ENCODE data around the gene ZMYND8.
"Not testable (repeated sequence)": the region's sequence is repeated elsewhere in the genome, so short reads cannot be mapped to it uniquely, and the experiment has no call there.

Gene ZMYND8

GRCh38 chr20:47260540-47261126 lies 95.9 kb downstream of the ZMYND8 start:
- not testable (repeated sequence) for H3K4me3 ChIP-seq (ENCODE audit: low read depth in 1 of 2, low read length in 2 of 2); H3K27me3 ChIP-seq (ENCODE audit: control insufficient read depth in 1 of 2, insufficient read depth in 2 of 2, low read length in 2 of 2); H3K27ac ChIP-seq (ENCODE audit: low read depth, low read length); H3K9ac ChIP-seq (ENCODE audit: low read depth in 1 of 2, low read length in 2 of 2); H3K9me3 ChIP-seq (ENCODE audit: control insufficient read depth in 1 of 2, low read length in 2 of 2)
- H3K36me3 ChIP-seq (ENCODE audit: control insufficient read depth in 1 of 2, insufficient read depth in 2 of 2, low read length in 2 of 2): peaks cover 17 to 68% of the 10 kb centered on the region in 2 donors
- peaks cover 6 to 12% of the 10 kb centered on the region in 2 donors for H3K4me1 ChIP-seq (ENCODE audit: control insufficient read depth in 1 of 2, insufficient read depth in 2 of 2, low read length in 2 of 2)

GRCh38 chr20:47258745-47259695 lies 97.5 kb downstream of the ZMYND8 start:
- Histone ChIP-seq H3K36me3 (ENCODE audit: control insufficient read depth in 1 of 2, insufficient read depth in 2 of 2, low read length in 2 of 2) (peaks cover 17 to 68% of the 10 kb centered on the region in 2 donors), H3K9ac (ENCODE audit: low read depth in 1 of 2, low read length in 2 of 2) (no peak overlapping the region), H3K4me1 (ENCODE audit: control insufficient read depth in 1 of 2, insufficient read depth in 2 of 2, low read length in 2 of 2) (peaks cover 6 to 15% of the 10 kb centered on the region in 2 donors), H3K27me3 (ENCODE audit: control insufficient read depth in 1 of 2, insufficient read depth in 2 of 2, low read length in 2 of 2) (no peaks in the 10 kb centered on the region), H3K4me3 (ENCODE audit: low read depth in 1 of 2, low read length in 2 of 2) (no peak overlapping the region), H3K9me3 (ENCODE audit: control insufficient read depth in 1 of 2, low read length in 2 of 2) (no peaks in the 10 kb centered on the region), H3K27ac (ENCODE audit: low read depth, low read length) (no peak overlapping the region)

- no peaks in the 10 kb centered on the region for H3K9me3 ChIP-seq (ENCODE audit: control insufficient read depth in 1 of 2, low read length in 2 of 2)
- peaks cover 6 to 14% of the 10 kb centered on the region in 2 donors for H3K4me1 ChIP-seq (ENCODE audit: control insufficient read depth in 1 of 2, insufficient read depth in 2 of 2, low read length in 2 of 2)
- H3K4me3 ChIP-seq (ENCODE audit: low read depth in 1 of 2, low read length in 2 of 2): no peak overlapping the region
- H3K9ac ChIP-seq (ENCODE audit: low read depth in 1 of 2, low read length in 2 of 2): no peak overlapping the region
- no peak overlapping the region for H3K27ac ChIP-seq (ENCODE audit: low read depth, low read length)
- no peaks in the 10 kb centered on the region for H3K27me3 ChIP-seq (ENCODE audit: control insufficient read depth in 1 of 2, insufficient read depth in 2 of 2, low read length in 2 of 2)
- H3K36me3 ChIP-seq (ENCODE audit: control insufficient read depth in 1 of 2, insufficient read depth in 2 of 2, low read length in 2 of 2): peaks cover 12 to 67% of the 10 kb centered on the region in 2 donors
Measured at GRCh38 chr20:47257771-47258170, 98.7 kb downstream of the ZMYND8 start.

GRCh38 chr20:47257256-47257655 lies 99.2 kb downstream of the ZMYND8 start:
- H3K27me3 ChIP-seq (ENCODE audit: control insufficient read depth in 1 of 2, insufficient read depth in 2 of 2, low read length in 2 of 2): no peaks in the 10 kb centered on the region
- H3K36me3 ChIP-seq (ENCODE audit: control insufficient read depth in 1 of 2, insufficient read depth in 2 of 2, low read length in 2 of 2): peaks cover 11 to 62% of the 10 kb centered on the region in 2 donors
- H3K4me3 ChIP-seq (ENCODE audit: low read depth in 1 of 2, low read length in 2 of 2): no peak overlapping the region
- H3K27ac ChIP-seq (ENCODE audit: low read depth, low read length): no peak overlapping the region
- H3K9ac ChIP-seq (ENCODE audit: low read depth in 1 of 2, low read length in 2 of 2): no peak overlapping the region
- peaks cover 6 to 14% of the 10 kb centered on the region in 2 donors for H3K4me1 ChIP-seq (ENCODE audit: control insufficient read depth in 1 of 2, insufficient read depth in 2 of 2, low read length in 2 of 2)
- H3K9me3 ChIP-seq (ENCODE audit: control insufficient read depth in 1 of 2, low read length in 2 of 2): no peaks in the 10 kb centered on the region

GRCh38 chr20:47256668-47257236 lies 99.7 kb downstream of the ZMYND8 start:
- Histone ChIP-seq H3K9ac (ENCODE audit: low read depth in 1 of 2, low read length in 2 of 2) (no peak overlapping the region), H3K27me3 (ENCODE audit: control insufficient read depth in 1 of 2, insufficient read depth in 2 of 2, low read length in 2 of 2) (no peaks in the 10 kb centered on the region), H3K4me1 (ENCODE audit: control insufficient read depth in 1 of 2, insufficient read depth in 2 of 2, low read length in 2 of 2) (peaks cover 6 to 14% of the 10 kb centered on the region in 2 donors), H3K27ac (ENCODE audit: low read depth, low read length) (no peak overlapping the region), H3K4me3 (ENCODE audit: low read depth in 1 of 2, low read length in 2 of 2) (no peak overlapping the region), H3K9me3 (ENCODE audit: control insufficient read depth in 1 of 2, low read length in 2 of 2) (no peaks in the 10 kb centered on the region), H3K36me3 (ENCODE audit: control insufficient read depth in 1 of 2, insufficient read depth in 2 of 2, low read length in 2 of 2) (peaks cover 11 to 59% of the 10 kb centered on the region in 2 donors)

- Histone ChIP-seq H3K9me3 (ENCODE audit: control insufficient read depth in 1 of 2, low read length in 2 of 2) (no peaks in the 10 kb centered on the region), H3K4me3 (ENCODE audit: low read depth in 1 of 2, low read length in 2 of 2) (no peak overlapping the region), H3K36me3 (ENCODE audit: control insufficient read depth in 1 of 2, insufficient read depth in 2 of 2, low read length in 2 of 2) (peaks cover 14 to 45% of the 10 kb centered on the region in 2 donors), H3K27me3 (ENCODE audit: control insufficient read depth in 1 of 2, insufficient read depth in 2 of 2, low read length in 2 of 2) (no peaks in the 10 kb centered on the region), H3K9ac (ENCODE audit: low read depth in 1 of 2, low read length in 2 of 2) (no peak overlapping the region), H3K4me1 (ENCODE audit: control insufficient read depth in 1 of 2, insufficient read depth in 2 of 2, low read length in 2 of 2) (peaks cover 9 to 13% of the 10 kb centered on the region in 2 donors), H3K27ac (ENCODE audit: low read depth, low read length) (no peak overlapping the region)
Measured at GRCh38 chr20:47253872-47254271, 102.6 kb downstream of the ZMYND8 start.

GRCh38 chr20:47252879-47253307 lies 103.6 kb downstream of the ZMYND8 start:
- Histone ChIP-seq H3K27me3 (ENCODE audit: control insufficient read depth in 1 of 2, insufficient read depth in 2 of 2, low read length in 2 of 2) (no peaks in the 10 kb centered on the region), H3K36me3 (ENCODE audit: control insufficient read depth in 1 of 2, insufficient read depth in 2 of 2, low read length in 2 of 2) (peaks cover 24 to 45% of the 10 kb centered on the region in 2 donors), H3K27ac (ENCODE audit: low read depth, low read length) (no peak overlapping the region), H3K4me3 (ENCODE audit: low read depth in 1 of 2, low read length in 2 of 2) (no peak overlapping the region), H3K9ac (ENCODE audit: low read depth in 1 of 2, low read length in 2 of 2) (no peak overlapping the region), H3K4me1 (ENCODE audit: control insufficient read depth in 1 of 2, insufficient read depth in 2 of 2, low read length in 2 of 2) (peaks cover 9 to 13% of the 10 kb centered on the region in 2 donors), H3K9me3 (ENCODE audit: control insufficient read depth in 1 of 2, low read length in 2 of 2) (no peaks in the 10 kb centered on the region)

- H3K4me3 ChIP-seq (ENCODE audit: low read depth in 1 of 2, low read length in 2 of 2): no peak overlapping the region
- peaks cover 9 to 13% of the 10 kb centered on the region in 2 donors for H3K4me1 ChIP-seq (ENCODE audit: control insufficient read depth in 1 of 2, insufficient read depth in 2 of 2, low read length in 2 of 2)
- no peaks in the 10 kb centered on the region for H3K27me3 ChIP-seq (ENCODE audit: control insufficient read depth in 1 of 2, insufficient read depth in 2 of 2, low read length in 2 of 2)
- no peak overlapping the region for H3K9ac ChIP-seq (ENCODE audit: low read depth in 1 of 2, low read length in 2 of 2)
- no peak overlapping the region for H3K27ac ChIP-seq (ENCODE audit: low read depth, low read length)
- H3K36me3 ChIP-seq (ENCODE audit: control insufficient read depth in 1 of 2, insufficient read depth in 2 of 2, low read length in 2 of 2): peaks cover 34 to 48% of the 10 kb centered on the region in 2 donors
- no peaks in the 10 kb centered on the region for H3K9me3 ChIP-seq (ENCODE audit: control insufficient read depth in 1 of 2, low read length in 2 of 2)
Measured at GRCh38 chr20:47251154-47252020, 105.1 kb downstream of the ZMYND8 start.

- Histone ChIP-seq H3K9ac (ENCODE audit: low read depth in 1 of 2, low read length in 2 of 2) (no peak overlapping the region), H3K36me3 (ENCODE audit: control insufficient read depth in 1 of 2, insufficient read depth in 2 of 2, low read length in 2 of 2) (peaks cover 44 to 58% of the 10 kb centered on the region in 2 donors)
Measured at GRCh38 chr20:47250360-47250759, 106.1 kb downstream of the ZMYND8 start.

More at GRCh38 chr20:47250360-47250759, 106.1 kb downstream of the ZMYND8 start:
- peaks cover 9 to 13% of the 10 kb centered on the region in 2 donors for H3K4me1 ChIP-seq (ENCODE audit: control insufficient read depth in 1 of 2, insufficient read depth in 2 of 2, low read length in 2 of 2)
- no peak overlapping the region for H3K27ac ChIP-seq (ENCODE audit: low read depth, low read length)
- no peaks in the 10 kb centered on the region for H3K9me3 ChIP-seq (ENCODE audit: control insufficient read depth in 1 of 2, low read length in 2 of 2)
- H3K27me3 ChIP-seq (ENCODE audit: control insufficient read depth in 1 of 2, insufficient read depth in 2 of 2, low read length in 2 of 2): no peaks in the 10 kb centered on the region
- no peak overlapping the region for H3K4me3 ChIP-seq (ENCODE audit: low read depth in 1 of 2, low read length in 2 of 2)
